Kidney (tissue), 14 donors: ENCODE results near the gene EML5. TPM values are rescaled to one million over a fixed set of nuclear protein-coding genes. Genes with fewer than 3 reads are reported as not detected.

Source experiments
- DNase-seq, 5 donors: peaks; one replicate each; pipeline ENCODE4 v3.0.0-alpha.2; 2013 to 2020
- FAIRE-seq: peaks from 2 replicates; lab custom pipeline; 2012; peaks lifted over from hg19 to GRCh38; lab: Jason Lieb, UNC
- H3K27ac ChIP-seq, 2 donors: one replicate each; pipeline ENCODE4 v1.7.0; 2013; ENCODE audit warnings: low read depth in 2 of 2, low read length in 2 of 2, inconsistent platforms in 1 of 2
- H3K27me3 ChIP-seq: one replicate; pipeline ENCODE4 v1.7.1; 2013; ENCODE audit warnings: low read length, inconsistent platforms; ENCODE audit not compliant: control insufficient read depth, insufficient read depth
- H3K36me3 ChIP-seq, 3 donors: one replicate each; pipeline versions ENCODE4 v1.7.0 to v1.7.1; 2013; ENCODE audit warnings: low read length in 3 of 3, control low read depth in 1 of 3, inconsistent platforms in 1 of 3; ENCODE audit not compliant: insufficient read depth in 3 of 3, control insufficient read depth in 2 of 3
- H3K4me1 ChIP-seq, 3 donors: one replicate each; pipeline versions ENCODE4 v1.7.0 to v1.7.1; 2013; ENCODE audit warnings: low read length in 3 of 3, inconsistent platforms in 1 of 3, low read depth in 1 of 3; ENCODE audit not compliant: control insufficient read depth in 2 of 3, insufficient read depth in 2 of 3
- H3K4me3 ChIP-seq, 3 donors: one replicate each; pipeline versions ENCODE4 v1.7.0 to v1.8.1; 2013; ENCODE audit warnings: low read length in 3 of 3, control low read depth in 1 of 3, inconsistent platforms in 1 of 3
- H3K9ac ChIP-seq, 3 donors: one replicate each; pipeline versions ENCODE4 v1.7.0 to v1.7.1; 2013; ENCODE audit warnings: low read length in 3 of 3, control low read depth in 1 of 3, inconsistent platforms in 1 of 3
- H3K9me3 ChIP-seq, 3 donors: one replicate each; pipeline versions ENCODE4 v1.7.0 to v1.7.1; 2013; ENCODE audit warnings: low read length in 3 of 3, control low read depth in 1 of 3, inconsistent platforms in 1 of 3; ENCODE audit not compliant: control insufficient read depth in 2 of 3, insufficient read depth in 1 of 3
- CTCF ChIP-seq: IDR thresholded peaks from 3 replicates; pipeline ENCODE4 v1.5.1; 2012; ENCODE audit warnings: mild to moderate bottlenecking, moderate library complexity, borderline replicate concordance; ENCODE audit not compliant: insufficient read depth; ENCODE audit errors: extremely low read depth
- intact Hi-C: fragments of 100-400 bp; cut with DNase I; formaldehyde crosslinking; loops from one replicate; pipeline ENCODE4 v1.11.1; 2022
- polyA plus RNA-seq: library from polyadenylated mRNA; stranded (reverse); fragments of 350-450 nt; fragmentation: Illumina TruSeq; extraction: RNeasy Lipid Tissue Mini Kit (QIAGEN cat#74804); gene quantifications from one replicate; pipeline ENCODE4 v1.2.3, GENCODE V29; 2014; ENCODE audit warnings: low read depth, low replicate concordance; ENCODE audit not compliant: insufficient read depth
- total RNA-seq: library from RNA; stranded (reverse); fragmentation: NEBNext Ultra II Directional; extraction: Animal tissue kit (Norgen Biotek cat#: 25700); gene quantifications from one replicate; pipeline ENCODE4 v1.2.1, GENCODE V29; 2021
- donor health status: control.
- donor health status: control.
- donor health status: control.
- donor health status: control.
- donor health status: control.
- donor health status: DM: yes; HTN: yes; CAD: no.
- donor health status: Normal renal cell carcinoma (clear cell type).

Gene EML5
- total and polyA plus RNA-seq, 2 donors from 2014 or later, result 0.26 to 2.8 TPM

GRCh38 chr14:88765130-88765529 lies 27.6 kb downstream of the EML5 start:
- Histone ChIP-seq H3K27ac (no peak overlapping the region), H3K4me3 (no peak overlapping the region), H3K9me3 (peaks cover 0 to 6% (median 2%) of the 10 kb centered on the region in 3 donors), H3K36me3 (no peaks in the 10 kb centered on the region), H3K9ac (no peak overlapping the region), H3K27me3 (no peaks in the 10 kb centered on the region), H3K4me1 (no peaks in the 10 kb centered on the region)
- no peak for TF ChIP-seq CTCF
- no peak for FAIRE-seq
- DNase-seq, result no peak
- intact Hi-C loops, result no loop called here

- intact Hi-C loops, result no loop called here
- DNase-seq (no peak), FAIRE-seq (no peak)
- Histone ChIP-seq H3K9me3 (no peaks in the 10 kb centered on the region), H3K27me3 (no peaks in the 10 kb centered on the region), H3K4me3 (no peak overlapping the region), H3K9ac (no peak overlapping the region), H3K27ac (no peak overlapping the region), H3K4me1 (no peaks in the 10 kb centered on the region), H3K36me3 (no peaks in the 10 kb centered on the region)
- no peak for TF ChIP-seq CTCF
Observed at GRCh38 chr14:88753873-88754272, 38.9 kb downstream of the EML5 start.

GRCh38 chr14:88750945-88751344 lies 41.8 kb downstream of the EML5 start:
- Histone ChIP-seq H3K27me3 (no peaks in the 10 kb centered on the region), H3K9me3 (no peaks in the 10 kb centered on the region), H3K36me3 (no peaks in the 10 kb centered on the region), H3K4me3 (no peak overlapping the region), H3K4me1 (no peaks in the 10 kb centered on the region), H3K27ac (no peak overlapping the region), H3K9ac (no peak overlapping the region)
- no peak for FAIRE-seq
- no peak for DNase-seq
- intact Hi-C loops, result no loop called here
- TF ChIP-seq CTCF, result no peak

GRCh38 chr14:88750413-88750812 lies 42.3 kb downstream of the EML5 start:
- Histone ChIP-seq H3K4me3 (no peak overlapping the region), H3K36me3 (no peaks in the 10 kb centered on the region), H3K9ac (no peak overlapping the region), H3K9me3 (no peaks in the 10 kb centered on the region), H3K4me1 (no peaks in the 10 kb centered on the region), H3K27me3 (no peaks in the 10 kb centered on the region), H3K27ac (no peak overlapping the region)
- TF ChIP-seq CTCF, result no peak
- no peak for FAIRE-seq
- no peak for DNase-seq
- intact Hi-C loops, result no loop called here
